H1 (cell line): ENCODE results near the gene DNA2.

Source experiments
- CBX8 ChIP-seq: fragments of 300-800, 300-1000 bp; sonication (generic); IDR thresholded peaks from 2 replicates; pipeline ENCODE4 v1.7.1; 2016; ENCODE audit warnings: low read depth, low read length, borderline replicate concordance
- POLR2A ChIP-seq, 2 experiments: IDR thresholded peaks; 1 replicate in 1 of 2; 2 replicates in 1 of 2; pipeline ENCODE4 v1.6.1; 2011; ENCODE audit warnings: low read depth in 2 of 2, low read length in 2 of 2, mild to moderate bottlenecking in 2 of 2; ENCODE audit errors: control extremely low read depth in 1 of 2

- no peak for TF ChIP-seq CBX8
- TF ChIP-seq POLR2A (IDR thresholded peaks at IDR 0.05; ENCODE audit: control extremely low read depth in 1 of 2, low read depth in 2 of 2, low read length in 2 of 2): no peak
These were observed 107.5 kb downstream of the DNA2 start for GRCh38 chr10:68364101-68364886.
